GM10266 (cell line): ENCODE data around the gene CACTIN.

Source experiments
- DNase-seq: peaks from one replicate; pipeline ENCODE4 v3.0.0; 2012; ENCODE audit errors: extremely low spot score
- CTCF ChIP-seq: IDR thresholded peaks from 2 replicates; pipeline ENCODE4 v1.5.1; 2012; ENCODE audit warnings: mild to moderate bottlenecking, low read depth; ENCODE audit not compliant: control insufficient read depth, insufficient read depth; ENCODE audit errors: missing control alignments

CACTIN gene

GRCh38 chr19:3642296-3642695, 15.7 kb upstream of the CACTIN start:
- no peak for DNase-seq
- TF ChIP-seq CTCF = no peak

- DNase-seq = no peak
- TF ChIP-seq CTCF = no peak
Observed at GRCh38 chr19:3641515-3642269, 15.1 kb upstream of the CACTIN start.

- TF ChIP-seq CTCF = no peak
- DNase-seq = no peak
Observed at GRCh38 chr19:3639479-3639878, 12.9 kb upstream of the CACTIN start.

- no peak for TF ChIP-seq CTCF
Observed at GRCh38 chr19:3638208-3639193, 11.9 kb upstream of the CACTIN start.

GRCh38 chr19:3637621-3638020, 11.0 kb upstream of the CACTIN start:
- TF ChIP-seq CTCF = no peak
- no peak for DNase-seq

More at GRCh38 chr19:3638208-3639193, 11.9 kb upstream of the CACTIN start:
- DNase-seq = no peak

GRCh38 chr19:3636962-3637361, 10.4 kb upstream of the CACTIN start:
- no peak for DNase-seq
- TF ChIP-seq CTCF = no peak
